ENCODE results near the gene IFITM5. TPM values are rescaled to one million over a fixed set of nuclear protein-coding genes. Genes with fewer than 3 reads are reported as not detected.

IFITM5 gene
- total and polyA plus RNA-seq, 4 donors = not detected

DNA sequence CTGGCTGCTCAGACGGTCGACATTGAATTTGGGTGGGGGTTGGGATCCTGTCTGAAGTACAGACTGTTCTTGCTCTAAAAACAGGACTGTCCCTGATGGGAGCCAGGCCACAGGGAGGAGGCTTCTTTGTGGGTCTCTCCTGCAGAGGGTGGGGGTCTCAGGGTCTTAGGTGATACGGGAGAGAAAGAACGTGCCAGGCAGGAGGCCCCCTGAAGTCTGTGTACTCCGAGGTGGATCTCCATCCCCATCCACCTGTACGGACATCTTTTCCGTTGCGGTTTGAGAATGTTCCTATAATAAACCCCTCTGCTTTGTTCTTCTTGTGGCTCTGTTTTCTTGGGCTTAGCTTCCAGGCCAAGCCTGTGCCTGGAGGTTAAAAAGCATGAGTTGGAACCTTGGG lies 46.7 kb downstream of the IFITM5 start:
- Histone ChIP-seq H3K9ac (ENCODE audit: insufficient read depth in 1 of 2, low read length in 2 of 2) (no peak overlapping the region), H3K27ac (ENCODE audit: low read depth in 1 of 2, low read length in 1 of 2) (no peak overlapping the region), H3K4me1 (ENCODE audit: control insufficient read depth in 5 of 5, insufficient read depth in 5 of 5, low read length in 5 of 5) (peaks cover 0 to 9% (median 4%) of the 10 kb centered on the region in 5 donors), H3K36me3 (ENCODE audit: control insufficient read depth in 4 of 4, insufficient read depth in 4 of 4, low read length in 4 of 4) (peaks cover 8 to 43% (median 20%) of the 10 kb centered on the region in 4 donors), H3K27me3 (ENCODE audit: control insufficient read depth in 3 of 3, insufficient read depth in 3 of 3, low read length in 2 of 3) (no peaks in the 10 kb centered on the region), H3K4me3 (no peak overlapping the region), H3K9me3 (ENCODE audit: control insufficient read depth in 4 of 4, insufficient read depth in 3 of 4, low read length in 3 of 4) (no peaks in the 10 kb centered on the region)
- WGBS, 2 donors = 94% methylated on average over 8 of the region's 8 CpGs
- DNase-seq (no peak), ATAC-seq (ENCODE audit: insufficient read depth, low FRiP score) (no peak)
- TF ChIP-seq, protein P1, sequence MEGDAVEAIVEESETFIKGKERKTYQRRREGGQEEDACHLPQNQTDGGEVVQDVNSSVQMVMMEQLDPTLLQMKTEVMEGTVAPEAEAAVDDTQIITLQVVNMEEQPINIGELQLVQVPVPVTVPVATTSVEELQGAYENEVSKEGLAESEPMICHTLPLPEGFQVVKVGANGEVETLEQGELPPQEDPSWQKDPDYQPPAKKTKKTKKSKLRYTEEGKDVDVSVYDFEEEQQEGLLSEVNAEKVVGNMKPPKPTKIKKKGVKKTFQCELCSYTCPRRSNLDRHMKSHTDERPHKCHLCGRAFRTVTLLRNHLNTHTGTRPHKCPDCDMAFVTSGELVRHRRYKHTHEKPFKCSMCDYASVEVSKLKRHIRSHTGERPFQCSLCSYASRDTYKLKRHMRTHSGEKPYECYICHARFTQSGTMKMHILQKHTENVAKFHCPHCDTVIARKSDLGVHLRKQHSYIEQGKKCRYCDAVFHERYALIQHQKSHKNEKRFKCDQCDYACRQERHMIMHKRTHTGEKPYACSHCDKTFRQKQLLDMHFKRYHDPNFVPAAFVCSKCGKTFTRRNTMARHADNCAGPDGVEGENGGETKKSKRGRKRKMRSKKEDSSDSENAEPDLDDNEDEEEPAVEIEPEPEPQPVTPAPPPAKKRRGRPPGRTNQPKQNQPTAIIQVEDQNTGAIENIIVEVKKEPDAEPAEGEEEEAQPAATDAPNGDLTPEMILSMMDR (IDR thresholded peaks at IDR 0.05; ENCODE audit: control extremely low read depth, extremely low read depth) = no peak

DNA sequence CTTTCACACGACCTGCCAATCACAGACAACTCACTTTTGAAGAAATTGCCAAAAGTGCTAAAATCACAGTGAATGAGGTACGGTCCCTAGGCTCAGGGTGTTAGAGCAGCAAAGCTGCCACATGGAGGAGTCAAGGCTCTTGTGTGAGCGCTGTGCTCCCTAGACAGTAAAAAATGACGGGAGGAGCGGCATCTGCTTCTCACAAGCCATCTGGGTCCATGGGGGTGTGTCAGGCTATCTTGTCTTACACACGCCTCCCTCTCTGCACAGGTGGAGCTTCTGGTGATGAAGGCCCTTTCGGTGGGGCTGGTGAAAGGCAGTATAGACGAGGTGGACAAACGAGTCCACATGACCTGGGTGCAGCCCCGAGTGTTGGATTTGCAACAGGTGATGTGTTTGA lies 47.8 kb downstream of the IFITM5 start:
- Histone ChIP-seq H3K4me1 (ENCODE audit: control insufficient read depth in 5 of 5, insufficient read depth in 5 of 5, low read length in 5 of 5) (peaks cover 0 to 9% (median 4%) of the 10 kb centered on the region in 5 donors), H3K27ac (ENCODE audit: low read depth in 1 of 2, low read length in 1 of 2) (no peak overlapping the region), H3K27me3 (ENCODE audit: control insufficient read depth in 3 of 3, insufficient read depth in 3 of 3, low read length in 2 of 3) (no peaks in the 10 kb centered on the region), H3K9ac (ENCODE audit: insufficient read depth in 1 of 2, low read length in 2 of 2) (no peak overlapping the region), H3K9me3 (ENCODE audit: control insufficient read depth in 4 of 4, insufficient read depth in 3 of 4, low read length in 3 of 4) (no peaks in the 10 kb centered on the region), H3K4me3 (no peak overlapping the region), H3K36me3 (ENCODE audit: control insufficient read depth in 4 of 4, insufficient read depth in 4 of 4, low read length in 4 of 4) (peaks cover 14 to 46% (median 27%) of the 10 kb centered on the region in 4 donors)
- no peak for DNase-seq
- WGBS, 2 donors = 85 to 87% methylated on average over 10 of the region's 10 CpGs
- no peak for ATAC-seq (ENCODE audit: insufficient read depth, low FRiP score)
- TF ChIP-seq, protein P1 (IDR thresholded peaks at IDR 0.05; ENCODE audit: control extremely low read depth, extremely low read depth) = no peak

DNA sequence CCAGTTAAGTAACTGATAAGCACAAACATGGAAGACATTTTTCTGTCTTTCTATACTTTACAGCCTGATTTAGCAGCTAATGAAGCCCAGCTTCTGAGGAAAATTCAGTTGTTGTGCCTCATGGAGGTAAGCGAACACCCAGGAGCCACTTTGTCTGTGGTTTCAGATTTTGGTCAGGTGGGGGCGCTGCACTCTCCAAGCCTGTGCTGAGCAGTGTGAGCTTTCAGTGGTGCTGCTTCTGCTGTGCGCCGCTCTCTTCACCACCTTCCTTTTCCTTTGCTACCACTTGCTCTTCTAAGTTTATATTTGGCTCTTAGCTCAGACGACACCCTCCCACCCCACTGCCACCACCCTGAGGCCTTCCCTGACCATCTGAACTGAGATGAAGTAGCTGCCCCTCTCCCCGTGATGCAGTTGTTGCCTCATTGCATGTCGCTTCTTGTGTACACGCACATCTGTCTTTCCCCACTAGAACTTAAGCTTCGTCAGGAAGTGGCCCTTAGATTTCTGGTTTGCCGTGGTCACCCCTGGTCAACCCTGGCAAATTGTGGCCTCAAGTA lies 48.5 kb downstream of the IFITM5 start:
- H3K36me3 ChIP-seq (ENCODE audit: control insufficient read depth in 4 of 4, insufficient read depth in 4 of 4, low read length in 4 of 4) = peaks cover 21 to 50% (median 31%) of the 10 kb centered on the region in 4 donors
- TF ChIP-seq, protein P1 (IDR thresholded peaks at IDR 0.05; ENCODE audit: control extremely low read depth, extremely low read depth) = peak; percentile 60
- H3K4me3 ChIP-seq = no peak overlapping the region
- no peak overlapping the region for H3K27ac ChIP-seq (ENCODE audit: low read depth in 1 of 2, low read length in 1 of 2)
- ATAC-seq (ENCODE audit: insufficient read depth, low FRiP score) (no peak), DNase-seq (peak; percentile 41 to 56 (median 53))
- WGBS, 2 donors = 82 to 85% methylated on average over 10 of the region's 10 CpGs
- H3K4me1 ChIP-seq (ENCODE audit: control insufficient read depth in 5 of 5, insufficient read depth in 5 of 5, low read length in 5 of 5) = peaks cover 0 to 9% (median 3%) of the 10 kb centered on the region in 5 donors
- no peaks in the 10 kb centered on the region for H3K27me3 ChIP-seq (ENCODE audit: control insufficient read depth in 3 of 3, insufficient read depth in 3 of 3, low read length in 2 of 3)
- H3K9me3 ChIP-seq (ENCODE audit: control insufficient read depth in 4 of 4, insufficient read depth in 3 of 4, low read length in 3 of 4) = no peaks in the 10 kb centered on the region
- no peak overlapping the region for H3K9ac ChIP-seq (ENCODE audit: insufficient read depth in 1 of 2, low read length in 2 of 2)

DNA sequence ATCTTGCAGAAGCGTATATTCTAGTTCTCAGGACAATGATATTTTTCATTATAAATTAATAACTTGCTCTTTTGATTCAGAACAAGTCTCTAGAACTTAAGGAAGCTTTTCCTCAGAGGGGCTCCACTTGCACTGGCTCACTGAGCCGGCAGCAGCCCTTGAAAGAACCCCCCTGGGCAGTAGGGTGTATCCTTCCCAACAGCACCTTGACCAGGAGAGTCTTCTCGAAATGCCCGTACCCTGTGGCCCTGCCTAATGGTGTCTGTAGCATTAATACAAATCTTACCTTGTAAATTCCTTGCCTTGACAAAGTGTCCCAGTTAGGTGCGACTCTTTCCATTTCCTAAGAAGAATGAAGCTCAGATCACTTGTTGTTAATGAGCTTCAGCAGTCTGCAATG lies 49.1 kb downstream of the IFITM5 start:
- no peaks in the 10 kb centered on the region for H3K9me3 ChIP-seq (ENCODE audit: control insufficient read depth in 4 of 4, insufficient read depth in 3 of 4, low read length in 3 of 4)
- peaks cover 24 to 53% (median 36%) of the 10 kb centered on the region in 4 donors for H3K36me3 ChIP-seq (ENCODE audit: control insufficient read depth in 4 of 4, insufficient read depth in 4 of 4, low read length in 4 of 4)
- peaks cover 0 to 9% (median 0%) of the 10 kb centered on the region in 5 donors for H3K4me1 ChIP-seq (ENCODE audit: control insufficient read depth in 5 of 5, insufficient read depth in 5 of 5, low read length in 5 of 5)
- no peak overlapping the region for H3K27ac ChIP-seq (ENCODE audit: low read depth in 1 of 2, low read length in 1 of 2)
- WGBS, 2 donors = 88 to 96% methylated on average over 5 of the region's 5 CpGs
- H3K27me3 ChIP-seq (ENCODE audit: control insufficient read depth in 3 of 3, insufficient read depth in 3 of 3, low read length in 2 of 3) = no peaks in the 10 kb centered on the region
- H3K4me3 ChIP-seq = no peak overlapping the region
- no peak for ATAC-seq (ENCODE audit: insufficient read depth, low FRiP score)
- no peak for DNase-seq
- TF ChIP-seq, protein P1 (IDR thresholded peaks at IDR 0.05; ENCODE audit: control extremely low read depth, extremely low read depth) = no peak
- no peak overlapping the region for H3K9ac ChIP-seq (ENCODE audit: insufficient read depth in 1 of 2, low read length in 2 of 2)

Data from lung (tissue), 12 donors.